Uterus (tissue), 4 donors: ENCODE data around the gene ANKRD6. TPM values are rescaled to one million over a fixed set of nuclear protein-coding genes. Genes with fewer than 3 reads are reported as not detected.

Experiments used
- DNase-seq, 2 donors: peaks; one replicate each; pipeline ENCODE4 v3.0.0-alpha.2; 2019 to 2020
- H3K27ac ChIP-seq, 2 donors: fragments of 200-600 bp; sonication (generic); 1 replicate in 1 of 2; 2 replicates in 1 of 2; pipeline ENCODE4 v1.5.1; 2016 to 2018
- H3K27me3 ChIP-seq, 2 donors: fragments of 200-600 bp; sonication (generic); one replicate each; pipeline ENCODE4 v1.5.1; 2018 to 2019; ENCODE audit warnings: control low read depth in 1 of 2
- H3K36me3 ChIP-seq, 2 donors: fragments of 200-600 bp; sonication (generic); one replicate each; pipeline ENCODE4 v1.5.1; 2019; ENCODE audit warnings: control low read depth in 1 of 2
- H3K4me1 ChIP-seq, 2 donors: fragments of 200-600 bp; sonication (generic); one replicate each; pipeline ENCODE4 v1.5.1; 2018 to 2019; ENCODE audit warnings: control low read depth in 1 of 2
- H3K4me3 ChIP-seq, 2 donors: fragments of 200-600 bp; sonication (generic); 1 replicate in 1 of 2; 2 replicates in 1 of 2; pipeline ENCODE4 v1.5.1; 2018 to 2019; ENCODE audit warnings: mild to moderate bottlenecking in 1 of 2
- H3K9me3 ChIP-seq, 2 donors: fragments of 200-600 bp; sonication (generic); one replicate each; pipeline ENCODE4 v1.5.1; 2019; ENCODE audit warnings: control low read depth in 1 of 2
- POLR2A ChIP-seq, 2 donors: fragments of 450-650 bp; IDR thresholded peaks; one replicate each; pipeline ENCODE4 v1.6.1; 2016; ENCODE audit warnings: antibody characterized with exemption in 2 of 2, mild to moderate bottlenecking in 1 of 2, moderate library complexity in 1 of 2
- intact Hi-C: fragments of 100-400 bp; cut with DNase I; formaldehyde crosslinking; loops from one replicate; pipeline ENCODE4 v1.15.1; 2023; ENCODE audit warnings: low total_unique reads
- total RNA-seq, 4 donors: library from RNA; depleted of rRNA in 3 of 4; stranded (reverse); fragments of >200 nt in 3 of 4; gene quantifications; one replicate each; pipeline versions ENCODE4 v1.1.0 to v1.2.4, GENCODE V29; 2014 to 2023
- TF ChIP-seq, protein P1 (sequence below), 4 experiments: fragments of 200-600 bp in 2 of 4; fragments of 450-650 bp in 2 of 4; sonication (generic) in 2 of 4; IDR thresholded peaks; one replicate each; pipeline ENCODE4 v1.5.1; 2016 to 2019; ENCODE audit warnings: antibody characterized with exemption in 4 of 4, mild to moderate bottlenecking in 2 of 4, moderate library complexity in 1 of 4
- donor health status: DM: yes; HTN: yes; CAD: no.

Gene ANKRD6
- total RNA-seq, 4 donors from 2014 or later = 6.7 to 32.6 (median 24.5) TPM

GRCh38 chr6:89413006-89413400 lies 19.9 kb upstream of the ANKRD6 start:
- intact Hi-C loops = no loop called here
- TF ChIP-seq, protein P1, sequence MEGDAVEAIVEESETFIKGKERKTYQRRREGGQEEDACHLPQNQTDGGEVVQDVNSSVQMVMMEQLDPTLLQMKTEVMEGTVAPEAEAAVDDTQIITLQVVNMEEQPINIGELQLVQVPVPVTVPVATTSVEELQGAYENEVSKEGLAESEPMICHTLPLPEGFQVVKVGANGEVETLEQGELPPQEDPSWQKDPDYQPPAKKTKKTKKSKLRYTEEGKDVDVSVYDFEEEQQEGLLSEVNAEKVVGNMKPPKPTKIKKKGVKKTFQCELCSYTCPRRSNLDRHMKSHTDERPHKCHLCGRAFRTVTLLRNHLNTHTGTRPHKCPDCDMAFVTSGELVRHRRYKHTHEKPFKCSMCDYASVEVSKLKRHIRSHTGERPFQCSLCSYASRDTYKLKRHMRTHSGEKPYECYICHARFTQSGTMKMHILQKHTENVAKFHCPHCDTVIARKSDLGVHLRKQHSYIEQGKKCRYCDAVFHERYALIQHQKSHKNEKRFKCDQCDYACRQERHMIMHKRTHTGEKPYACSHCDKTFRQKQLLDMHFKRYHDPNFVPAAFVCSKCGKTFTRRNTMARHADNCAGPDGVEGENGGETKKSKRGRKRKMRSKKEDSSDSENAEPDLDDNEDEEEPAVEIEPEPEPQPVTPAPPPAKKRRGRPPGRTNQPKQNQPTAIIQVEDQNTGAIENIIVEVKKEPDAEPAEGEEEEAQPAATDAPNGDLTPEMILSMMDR (IDR thresholded peaks at IDR 0.05) = no peak
- TF ChIP-seq POLR2A (IDR thresholded peaks at IDR 0.05) = no peak
- no peak for DNase-seq
- H3K9me3 ChIP-seq = no peaks in the 10 kb centered on the region
- H3K27me3 ChIP-seq = no peaks in the 10 kb centered on the region
- no peaks in the 10 kb centered on the region for H3K36me3 ChIP-seq
- H3K4me1 ChIP-seq = no peaks in the 10 kb centered on the region
- peak overlapping the region in 1 of 2 donors; percentile 79 for H3K4me3 ChIP-seq
- H3K27ac ChIP-seq = no peak overlapping the region

- H3K9me3 ChIP-seq = no peaks in the 10 kb centered on the region
- no peaks in the 10 kb centered on the region for H3K27me3 ChIP-seq
- H3K4me3 ChIP-seq = no peak overlapping the region
- no peaks in the 10 kb centered on the region for H3K36me3 ChIP-seq
- no peak overlapping the region for H3K27ac ChIP-seq
- no peaks in the 10 kb centered on the region for H3K4me1 ChIP-seq
- intact Hi-C loops = no loop called here
- DNase-seq = no peak
- TF ChIP-seq, protein P1 (IDR thresholded peaks at IDR 0.05) = no peak
- TF ChIP-seq POLR2A (IDR thresholded peaks at IDR 0.05) = no peak
Measured at GRCh38 chr6:89414215-89414614, 18.7 kb upstream of the ANKRD6 start.

- Histone ChIP-seq H3K4me3 (no peak overlapping the region), H3K27ac (no peak overlapping the region), H3K36me3 (no peaks in the 10 kb centered on the region), H3K4me1 (no peaks in the 10 kb centered on the region), H3K9me3 (no peaks in the 10 kb centered on the region), H3K27me3 (no peaks in the 10 kb centered on the region)
- DNase-seq = no peak
- intact Hi-C loops = no loop called here
- TF ChIP-seq POLR2A (IDR thresholded peaks at IDR 0.05) = no peak
- TF ChIP-seq, protein P1 (IDR thresholded peaks at IDR 0.05) = no peak
Measured at GRCh38 chr6:89415185-89415584, 17.8 kb upstream of the ANKRD6 start.

- Histone ChIP-seq H3K27ac (no peak overlapping the region), H3K4me3 (no peak overlapping the region), H3K36me3 (no peaks in the 10 kb centered on the region), H3K9me3 (no peaks in the 10 kb centered on the region), H3K4me1 (no peaks in the 10 kb centered on the region), H3K27me3 (no peaks in the 10 kb centered on the region)
- DNase-seq = no peak
- intact Hi-C loops = no loop called here
- TF ChIP-seq, protein P1 (IDR thresholded peaks at IDR 0.05) = no peak
- no peak for TF ChIP-seq POLR2A (IDR thresholded peaks at IDR 0.05)
Measured at GRCh38 chr6:89416796-89417195, 16.2 kb upstream of the ANKRD6 start.

DNA sequence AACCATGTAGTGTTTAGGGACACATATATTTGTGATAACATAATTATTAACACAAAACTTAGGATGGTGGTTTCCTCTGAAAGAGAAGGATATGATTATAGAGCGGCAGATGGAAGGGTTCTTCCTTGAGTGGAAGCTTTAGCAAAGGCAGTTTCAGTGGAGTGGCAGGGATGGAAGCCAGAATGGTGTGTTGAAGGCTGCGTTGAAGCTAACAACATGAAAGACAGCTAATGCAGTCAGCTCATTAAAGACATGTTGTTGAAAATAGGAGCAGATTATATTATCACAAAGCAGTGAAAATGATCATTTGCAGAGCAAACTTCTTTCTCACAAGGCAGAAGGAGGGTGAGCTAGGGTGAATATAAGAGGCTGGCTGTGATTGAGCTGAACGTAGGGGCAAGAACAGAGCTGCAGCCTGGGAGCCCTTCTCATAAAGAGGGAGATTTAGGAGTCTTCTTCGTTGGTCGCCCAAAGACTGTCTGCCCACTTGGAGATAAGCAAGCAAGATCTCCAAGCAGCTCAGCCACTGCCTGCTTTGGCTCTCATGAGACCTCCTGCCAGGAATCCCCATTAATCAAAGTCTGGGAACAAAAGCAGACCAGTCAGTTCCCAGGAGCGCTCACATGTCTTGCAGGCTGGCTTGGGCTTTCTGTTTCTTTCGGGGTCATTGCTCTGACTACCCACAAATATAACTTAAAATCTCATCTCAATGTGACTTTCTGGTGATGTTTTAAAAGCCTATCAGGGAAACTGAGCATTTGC lies 2.6 kb upstream of the ANKRD6 start:
- H3K9me3 ChIP-seq = no peaks in the 10 kb centered on the region
- no peaks in the 10 kb centered on the region for H3K4me1 ChIP-seq
- intact Hi-C loops = loop anchor here (10.0 kb wide), 1 partner anchor 174 kb away; no protein-coding TSS in a partner anchor
- no peak overlapping the region for H3K27ac ChIP-seq
- no peak for TF ChIP-seq POLR2A (IDR thresholded peaks at IDR 0.05)
- TF ChIP-seq, protein P1 (IDR thresholded peaks at IDR 0.05) = no peak
- no peak for DNase-seq
- no peaks in the 10 kb centered on the region for H3K36me3 ChIP-seq
- H3K27me3 ChIP-seq = no peaks in the 10 kb centered on the region
- H3K4me3 ChIP-seq = no peak overlapping the region
